IMR-90 (cell line): ENCODE measurements around the gene ABCE1. TPM values are rescaled to one million over a fixed set of nuclear protein-coding genes. Genes with fewer than 3 reads are reported as not detected.
A peak's percentile ranks its signal among the peaks of the same experiment; 100 is the strongest.

Source experiments
- ATAC-seq: fragments of 200-7000 bp; cut with Tn5 transposase; 2 replicates; pipeline ENCODE4 v1.9.1; 2020; ENCODE audit warnings: low read depth, mild to moderate bottlenecking, moderate library complexity
- BruUV-seq: library from RNA; stranded (reverse); fragments of 400-500 nt; replicated peaks from 2 replicates; lab custom pipeline; 2021; lab: Mats Ljungman, UMichigan
- CTCF ChIA-PET: fragments of 300-600 bp; formaldehyde crosslinking; extraction: SDS; loops from one replicate; lab custom pipeline; 2021; ENCODE audit warnings: antibody characterized with exemption; lab: Yijun Ruan, JAX
- POLR2A ChIA-PET: fragments of 300-600 bp; sonication (Branson Sonifier 250); formaldehyde crosslinking; loops from one replicate; lab custom pipeline; 2022; ENCODE audit warnings: antibody characterized with exemption; ENCODE audit not compliant: unreplicated experiment; lab: Charles Lee
- DNase-seq: peaks from one replicate; pipeline ENCODE4 v3.0.0; 2013
- H2AFZ ChIP-seq: replicated peaks from 2 replicates; pipeline ENCODE3; 2013; ENCODE audit warnings: low read length, mild to moderate bottlenecking; ENCODE audit not compliant: poor library complexity
- H2AK5ac ChIP-seq: 2 replicates; pipeline ENCODE4 v1.6.1; 2013; ENCODE audit warnings: low read depth, low read length, inconsistent platforms
- H2AK9ac ChIP-seq: replicated peaks from 2 replicates; pipeline ENCODE3; 2013; ENCODE audit warnings: mild to moderate bottlenecking, low read depth, low read length, moderate library complexity; ENCODE audit not compliant: poor library complexity
- H2BK120ac ChIP-seq: 2 replicates; pipeline ENCODE4 v1.6.1; 2013; ENCODE audit warnings: low read depth, low read length, inconsistent platforms
- H2BK15ac ChIP-seq: 3 replicates; pipeline ENCODE4 v1.6.1; 2013; ENCODE audit warnings: low read depth, low read length, inconsistent platforms
- H2BK20ac ChIP-seq: 2 replicates; pipeline ENCODE4 v1.6.1; 2013; ENCODE audit warnings: low read depth, mild to moderate bottlenecking, inconsistent platforms, low read length, moderate library complexity
- H2BK5ac ChIP-seq: 2 replicates; pipeline ENCODE4 v1.6.1; 2013; ENCODE audit warnings: mild to moderate bottlenecking, low read depth, low read length, inconsistent platforms; ENCODE audit not compliant: poor library complexity, severe bottlenecking
- H3K14ac ChIP-seq: replicated peaks from 2 replicates; pipeline ENCODE4 v1.6.1; 2013; ENCODE audit warnings: low read depth, low read length, inconsistent platforms
- H3K18ac ChIP-seq: 2 replicates; pipeline ENCODE4 v1.6.1; 2013; ENCODE audit warnings: low read depth, low read length, control low read depth
- H3K23ac ChIP-seq: 2 replicates; pipeline ENCODE4 v1.6.1; 2013; ENCODE audit warnings: low read depth, low read length, inconsistent platforms
- H3K27ac ChIP-seq: 2 replicates; pipeline ENCODE4 v1.5.1; 2013; ENCODE audit warnings: mild to moderate bottlenecking, control low read depth, low read length; ENCODE audit not compliant: insufficient read depth
- H3K27me3 ChIP-seq: 2 replicates; pipeline ENCODE4 v1.6.1; 2013; ENCODE audit warnings: low read length; ENCODE audit not compliant: control insufficient read depth, insufficient read depth
- H3K36me3 ChIP-seq: 2 replicates; pipeline ENCODE4 v1.6.1; 2013; ENCODE audit warnings: low read length, mixed read lengths; ENCODE audit not compliant: control insufficient read depth, insufficient read depth
- H3K4ac ChIP-seq: 2 replicates; pipeline ENCODE4 v1.6.1; 2013; ENCODE audit warnings: low read depth, low read length, inconsistent platforms
- H3K4me1 ChIP-seq: 2 replicates; pipeline ENCODE4 v1.6.1; 2013; ENCODE audit warnings: low read length, mixed read lengths; ENCODE audit not compliant: control insufficient read depth, insufficient read depth
- H3K4me2 ChIP-seq: 2 replicates; pipeline ENCODE4 v1.6.1; 2013; ENCODE audit warnings: low read depth, mild to moderate bottlenecking, control low read depth, low read length, moderate library complexity
- H3K4me3 ChIP-seq: 2 replicates; pipeline ENCODE4 v1.5.1; 2013; ENCODE audit warnings: low read depth, mild to moderate bottlenecking, control low read depth, low read length, moderate library complexity; ENCODE audit not compliant: insufficient read depth
- H3K56ac ChIP-seq: 2 replicates; pipeline ENCODE4 v1.6.1; 2013; ENCODE audit warnings: low read length, inconsistent platforms; ENCODE audit not compliant: insufficient read depth; ENCODE audit errors: extremely low read depth
- H3K79me1 ChIP-seq, 2 experiments: 2 replicates each; pipeline ENCODE4 v1.6.1; 2013; ENCODE audit warnings: low read length in 2 of 2, inconsistent platforms in 1 of 2, low read depth in 1 of 2
- H3K9ac ChIP-seq: 2 replicates; pipeline ENCODE4 v1.6.1; 2013; ENCODE audit warnings: low read depth, low read length, control low read depth
- H3K9me1 ChIP-seq: 2 replicates; pipeline ENCODE4 v1.6.1; 2013; ENCODE audit warnings: low read length, inconsistent platforms; ENCODE audit not compliant: insufficient read depth
- H3K9me3 ChIP-seq: 2 replicates; pipeline ENCODE4 v1.6.1; 2013; ENCODE audit warnings: low read length; ENCODE audit not compliant: control insufficient read depth, insufficient read depth
- H4K20me1 ChIP-seq: 2 replicates; pipeline ENCODE4 v1.6.1; 2013; ENCODE audit warnings: low read length, inconsistent platforms; ENCODE audit not compliant: insufficient read depth
- H4K5ac ChIP-seq: 2 replicates; pipeline ENCODE4 v1.6.1; 2013; ENCODE audit warnings: mild to moderate bottlenecking, low read depth, low read length, control low read depth
- H4K8ac ChIP-seq, 2 experiments: 2 replicates each; pipeline ENCODE4 v1.6.1; 2013; ENCODE audit warnings: low read depth in 2 of 2, low read length in 2 of 2, control low read depth in 1 of 2, inconsistent platforms in 1 of 2
- H4K91ac ChIP-seq: 2 replicates; pipeline ENCODE4 v1.6.1; 2013; ENCODE audit warnings: low read depth, low read length, inconsistent platforms; ENCODE audit not compliant: insufficient read depth
- MAZ ChIP-seq: IDR thresholded peaks from 2 replicates; pipeline ENCODE4 v1.6.1; 2012; ENCODE audit warnings: low read depth, mild to moderate bottlenecking, low read length, improper control_type of control experiment, moderate library complexity, borderline replicate concordance
- POLR2A ChIP-seq: IDR thresholded peaks from 2 replicates; pipeline ENCODE4 v1.6.1; 2012; ENCODE audit warnings: mild to moderate bottlenecking, low read depth, low read length
- WGBS, 2 experiments: methylation state at CpG; one replicate each; pipeline versions ENCODE4 v1.1.5 to v1.1.7; 2013; ENCODE audit warnings: missing lambda C conversion rate in 2 of 2; ENCODE audit not compliant: insufficient read length in 1 of 2; ENCODE audit errors: extremely low coverage in 2 of 2; 5-methylcytosine and 5-hydroxymethylcytosine counted together
- dilution Hi-C: fragments of 300-500 bp; cut with HindIII; formaldehyde crosslinking; loops from one replicate; pipeline ENCODE4 v1.14.3; 2018; ENCODE audit warnings: low sequenced_read_pairs; ENCODE audit not compliant: unreplicated experiment
- in situ Hi-C: fragments of 300-500 bp; cut with MboI; formaldehyde crosslinking; loops from 3 replicates; pipeline ENCODE4 v1.14.3; 2019; ENCODE audit warnings: low sequenced_read_pairs, inconsistent platforms, mixed read lengths
- intact Hi-C: fragments of 100-400 bp; cut with micrococcal nuclease; formaldehyde crosslinking; loops from 2 replicates; pipeline ENCODE4 v1.10.0; 2022
- microRNA-seq, 2 experiments: library from miRNA; stranded (forward) in 1 of 2; unstranded in 1 of 2; fragments of 10-50 nt in 1 of 2; fragments of <30 nt in 1 of 2; gene quantifications in 1 of 2; microRNA quantifications in 1 of 2; one replicate each; pipeline versions ENCODE3 to v1.1.0; 2013 to 2020; ENCODE audit not compliant: insufficient read depth in 1 of 2, insufficient read length in 1 of 2, unreplicated experiment in 1 of 2
- polyA plus RNA-seq, 3 experiments: library from polyadenylated mRNA; depleted of rRNA; stranded (reverse); fragments of >200 nt; gene quantifications; 2 replicates each; pipeline ENCODE4 v1.2.3, GENCODE V29; 2012; ENCODE audit warnings: low replicate concordance in 1 of 3
- small RNA-seq, 5 experiments: library from RNA; depleted of rRNA; stranded (forward); fragments of <200 nt; gene quantifications; one replicate each; pipeline ENCODE3, GENCODE V24; 2012
- total RNA-seq: library from RNA; depleted of rRNA; stranded (reverse); fragments of >200 nt; gene quantifications from 2 replicates; pipeline ENCODE4 v1.2.3, GENCODE V29; 2012; rRNA removed

Gene ABCE1
- total and polyA plus RNA-seq, 2 of the 4 experiments (the other 2 are of a cell fraction): 54.5 to 219 TPM

DNA sequence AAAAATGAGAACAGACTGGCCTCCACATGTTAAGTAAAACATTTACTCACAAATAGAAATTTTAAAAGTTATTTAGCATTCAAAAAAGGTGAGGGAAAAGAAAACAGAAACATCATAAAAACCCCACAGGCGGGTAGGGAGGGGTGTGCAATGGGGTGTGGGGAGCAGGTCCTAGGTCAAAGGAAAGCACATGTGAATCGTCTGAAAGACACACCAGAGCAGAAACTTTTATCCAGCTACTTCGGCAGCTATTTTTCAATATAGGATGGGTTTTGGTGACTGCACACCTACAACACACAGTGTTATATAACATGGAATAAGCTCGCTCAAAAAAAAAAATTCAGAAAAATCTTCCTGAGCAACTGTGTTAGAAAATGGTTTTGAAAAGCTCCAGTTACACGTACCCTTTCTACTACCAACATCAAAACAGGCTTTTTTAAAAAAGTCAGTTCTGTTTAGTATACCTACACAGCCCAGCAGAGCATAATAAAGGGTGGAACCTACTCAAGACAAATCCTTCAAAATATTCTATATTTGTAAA lies 80.7 kb downstream of the ABCE1 start:
- Histone ChIP-seq H4K5ac (no peak overlapping the region), H3K4me2 (peak overlapping the region; percentile 100), H2AK5ac (no peak overlapping the region), H3K4me3 (peak overlapping the region; percentile 77), H2BK20ac (no peak overlapping the region), H2BK15ac (no peak overlapping the region; the same call in 2 of the 3 replicates), H2BK120ac (no peak overlapping the region), H3K9me3 (no peaks in the 10 kb centered on the region), H4K20me1 (peaks cover 6% of the 10 kb centered on the region; the same call in 1 of the 2 replicates), H2BK5ac (peak overlapping the region; percentile 73), H3K27me3 (no peaks in the 10 kb centered on the region), H4K91ac (no peak overlapping the region), H3K56ac (peak overlapping the region; percentile 84; the same call in 1 of the 2 replicates), H2AK9ac (no peak overlapping the region), H3K36me3 (peaks cover 4% of the 10 kb centered on the region), H3K18ac (no peak overlapping the region), H3K79me1 (peaks cover 3 to 16% of the 10 kb centered on the region in 2 experiments; a peak in 2 of 4 replicates), H4K8ac (no peak overlapping the region), H3K14ac (peak overlapping the region; percentile 81), H3K23ac (peak overlapping the region; percentile 99; the same call in 1 of the 2 replicates), H3K9ac (peak overlapping the region; percentile 83), H3K4me1 (no peaks in the 10 kb centered on the region; the same call in 1 of the 2 replicates), H3K9me1 (0 out of 2 replicates have a peak, but pooled peaks cover 3% of the 10 kb centered on the region), H2AFZ (no peak overlapping the region), H3K27ac (peak overlapping the region; percentile 76), H3K4ac (peak overlapping the region; percentile 89)
- dilution Hi-C loops (no loop called here), in situ Hi-C loops (no loop called here), intact Hi-C loops (loop anchor here (1.0 to 10.0 kb wide), 4 partner anchors 9 to 626 kb away; no protein-coding TSS in a partner anchor)
- CTCF ChIA-PET: interaction anchor here (0.6 to 1.1 kb wide), 5 partner anchors 21 to 1048 kb away, joined by 3 to 5 read pairs (median 3); no protein-coding TSS in a partner anchor
- POLR2A ChIA-PET: no interaction called here
- DNase-seq: no peak
- ATAC-seq: no peak
- TF ChIP-seq MAZ (no peak), POLR2A (0 out of 2 replicates have a peak, but pooled peaks have one; percentile 2)
- BruUV-seq: no TSS peak
- no CpG with 5 or more reads among the region's 5 CpGs for WGBS, 2 experiments

Small RNA genes lying within 50 kb of the gene (microRNA-seq; reads per million reads assigned to microRNA genes)
- not detected for gene RF00019 (ENCODE audit: insufficient read depth, insufficient read length)

Small RNA genes lying within 50 kb of the gene (small RNA-seq; reads per million reads assigned to genes)
- 0 reads per million in 5 experiments for gene RF00019

Other genes starting within 250 kb of the ABCE1 start
- gene ANAPC10, start 115 bp upstream of the ABCE1 start, total RNA-seq: 22.4 and 25.8 TPM in 2 replicates
- 16.7 and 17.1 TPM in 2 replicates for gene ANAPC10, start 115 bp upstream of the ABCE1 start, polyA plus RNA-seq (2012; rRNA removed)
- gene OTUD4, start 82.3 kb downstream of the ABCE1 start, total RNA-seq: 12.4 and 16.9 TPM in 2 replicates
- 10.1 and 11.0 TPM in 2 replicates for gene OTUD4, start 82.3 kb downstream of the ABCE1 start, polyA plus RNA-seq (2012; rRNA removed)